ENCODE measurements around the gene CTNNA3.

DNA sequence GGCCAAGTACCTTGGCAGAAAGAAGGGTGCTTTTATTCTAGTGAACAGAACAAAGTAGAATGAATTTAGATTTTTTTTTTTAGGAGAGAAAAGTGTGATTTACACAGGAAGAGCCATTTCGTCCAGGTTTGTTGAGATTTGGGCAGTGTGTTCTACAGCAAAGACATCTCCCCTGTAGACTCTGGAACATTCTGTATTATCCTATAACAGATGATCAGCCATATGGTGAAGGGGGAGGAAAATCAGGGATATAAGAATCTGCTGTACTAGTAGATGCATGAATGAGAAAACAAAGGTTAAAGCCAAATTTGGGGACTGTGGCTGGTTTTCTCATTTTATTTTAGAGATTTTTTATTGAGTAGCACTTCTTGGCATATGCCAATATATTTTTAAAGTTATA, 1223.8 kb downstream of the CTNNA3 start:
- TF ChIP-seq, protein P1, sequence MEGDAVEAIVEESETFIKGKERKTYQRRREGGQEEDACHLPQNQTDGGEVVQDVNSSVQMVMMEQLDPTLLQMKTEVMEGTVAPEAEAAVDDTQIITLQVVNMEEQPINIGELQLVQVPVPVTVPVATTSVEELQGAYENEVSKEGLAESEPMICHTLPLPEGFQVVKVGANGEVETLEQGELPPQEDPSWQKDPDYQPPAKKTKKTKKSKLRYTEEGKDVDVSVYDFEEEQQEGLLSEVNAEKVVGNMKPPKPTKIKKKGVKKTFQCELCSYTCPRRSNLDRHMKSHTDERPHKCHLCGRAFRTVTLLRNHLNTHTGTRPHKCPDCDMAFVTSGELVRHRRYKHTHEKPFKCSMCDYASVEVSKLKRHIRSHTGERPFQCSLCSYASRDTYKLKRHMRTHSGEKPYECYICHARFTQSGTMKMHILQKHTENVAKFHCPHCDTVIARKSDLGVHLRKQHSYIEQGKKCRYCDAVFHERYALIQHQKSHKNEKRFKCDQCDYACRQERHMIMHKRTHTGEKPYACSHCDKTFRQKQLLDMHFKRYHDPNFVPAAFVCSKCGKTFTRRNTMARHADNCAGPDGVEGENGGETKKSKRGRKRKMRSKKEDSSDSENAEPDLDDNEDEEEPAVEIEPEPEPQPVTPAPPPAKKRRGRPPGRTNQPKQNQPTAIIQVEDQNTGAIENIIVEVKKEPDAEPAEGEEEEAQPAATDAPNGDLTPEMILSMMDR (IDR thresholded peaks at IDR 0.05 in 4 of 5, conservative IDR thresholded peaks at IDR 0.05 in 1 of 5): no peak
- no peak for TF ChIP-seq POLR2A (IDR thresholded peaks at IDR 0.05)
